ENCODE results near the gene ERG. TPM values are rescaled to one million over a fixed set of nuclear protein-coding genes. Genes with fewer than 3 reads are reported as not detected.

Gene ERG
- total and polyA plus RNA-seq, 4 donors: 3.3 to 6.0 (median 4.1) TPM

DNA sequence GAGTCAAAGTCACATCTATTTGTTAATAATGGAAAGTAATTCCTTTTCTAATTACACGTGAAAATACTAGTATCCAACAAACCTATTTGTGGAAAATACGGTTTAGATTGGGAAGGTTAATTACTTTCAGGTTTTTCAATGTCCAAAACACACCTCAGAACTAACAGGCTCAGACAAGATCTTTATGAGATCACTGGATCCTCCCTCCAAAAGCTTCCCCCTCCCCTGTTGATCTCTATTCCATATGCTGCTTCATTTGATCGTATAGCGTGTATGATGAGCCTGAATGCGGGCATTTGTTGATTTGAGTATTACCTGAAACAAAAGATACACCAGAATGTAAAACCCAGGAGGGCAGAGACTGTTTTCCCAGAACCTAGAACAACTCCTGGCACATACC lies 26.5 kb downstream of the ERG start:
- peaks cover 0 to 16% (median 3%) of the 10 kb centered on the region in 4 donors for H3K27me3 ChIP-seq (ENCODE audit: control insufficient read depth in 4 of 4, insufficient read depth in 4 of 4, low read length in 3 of 4)
- H3K9ac ChIP-seq (ENCODE audit: low read depth in 1 of 2, low read length in 2 of 2): no peak overlapping the region
- DNase-seq (ENCODE audit: low spot score): no peak
- H3K9me3 ChIP-seq (ENCODE audit: control insufficient read depth in 4 of 4, low read length in 3 of 4): no peaks in the 10 kb centered on the region
- H3K4me3 ChIP-seq (ENCODE audit: low read depth in 1 of 3, low read length in 3 of 3): no peak overlapping the region
- no peaks in the 10 kb centered on the region for H3K36me3 ChIP-seq (ENCODE audit: control insufficient read depth in 4 of 4, insufficient read depth in 3 of 4, low read depth in 1 of 4, low read length in 3 of 4)
- TF ChIP-seq JUND (IDR thresholded peaks at IDR 0.05) (no peak), YY1 (IDR thresholded peaks at IDR 0.05) (no peak), HNF4A (conservative IDR thresholded peaks at IDR 0.05) (no peak)
- TF ChIP-seq, protein P1, sequence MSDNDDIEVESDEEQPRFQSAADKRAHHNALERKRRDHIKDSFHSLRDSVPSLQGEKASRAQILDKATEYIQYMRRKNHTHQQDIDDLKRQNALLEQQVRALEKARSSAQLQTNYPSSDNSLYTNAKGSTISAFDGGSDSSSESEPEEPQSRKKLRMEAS (IDR thresholded peaks at IDR 0.05): no peak
- TF ChIP-seq, protein P2, sequence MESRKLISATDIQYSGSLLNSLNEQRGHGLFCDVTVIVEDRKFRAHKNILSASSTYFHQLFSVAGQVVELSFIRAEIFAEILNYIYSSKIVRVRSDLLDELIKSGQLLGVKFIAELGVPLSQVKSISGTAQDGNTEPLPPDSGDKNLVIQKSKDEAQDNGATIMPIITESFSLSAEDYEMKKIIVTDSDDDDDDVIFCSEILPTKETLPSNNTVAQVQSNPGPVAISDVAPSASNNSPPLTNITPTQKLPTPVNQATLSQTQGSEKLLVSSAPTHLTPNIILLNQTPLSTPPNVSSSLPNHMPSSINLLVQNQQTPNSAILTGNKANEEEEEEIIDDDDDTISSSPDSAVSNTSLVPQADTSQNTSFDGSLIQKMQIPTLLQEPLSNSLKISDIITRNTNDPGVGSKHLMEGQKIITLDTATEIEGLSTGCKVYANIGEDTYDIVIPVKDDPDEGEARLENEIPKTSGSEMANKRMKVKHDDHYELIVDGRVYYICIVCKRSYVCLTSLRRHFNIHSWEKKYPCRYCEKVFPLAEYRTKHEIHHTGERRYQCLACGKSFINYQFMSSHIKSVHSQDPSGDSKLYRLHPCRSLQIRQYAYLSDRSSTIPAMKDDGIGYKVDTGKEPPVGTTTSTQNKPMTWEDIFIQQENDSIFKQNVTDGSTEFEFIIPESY (IDR thresholded peaks at IDR 0.05): no peak
- peaks cover 0 to 6% (median 0%) of the 10 kb centered on the region in 4 donors for H3K4me1 ChIP-seq (ENCODE audit: control insufficient read depth in 4 of 4, insufficient read depth in 4 of 4, low read length in 3 of 4)
- WGBS: 86% methylated on average over 5 of the region's 5 CpGs
- H3K27ac ChIP-seq (ENCODE audit: low read depth in 1 of 2, low read length in 2 of 2): no peak overlapping the region

DNA sequence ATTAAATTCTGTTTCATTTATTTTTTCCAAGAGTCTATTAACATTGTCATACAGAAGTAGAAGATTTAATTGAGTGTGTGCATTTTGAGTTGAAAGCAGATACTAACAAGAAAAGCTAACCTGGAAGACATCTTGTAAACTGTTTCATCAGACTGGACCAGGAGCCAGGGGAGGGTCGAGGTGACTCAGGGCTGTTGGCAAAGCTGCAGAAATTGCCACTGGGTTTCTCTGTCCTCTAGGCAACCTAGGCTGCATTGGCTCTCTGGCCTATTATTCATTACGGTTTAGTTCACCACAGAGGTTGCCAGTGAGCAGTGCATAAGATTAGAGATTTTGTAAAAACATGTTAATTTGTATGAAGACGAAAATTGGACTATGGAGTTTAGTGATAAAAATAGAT lies 27.5 kb downstream of the ERG start:
- DNase-seq (ENCODE audit: low spot score): no peak
- Histone ChIP-seq H3K4me3 (ENCODE audit: low read depth in 1 of 3, low read length in 3 of 3) (no peak overlapping the region), H3K9me3 (ENCODE audit: control insufficient read depth in 4 of 4, low read length in 3 of 4) (no peaks in the 10 kb centered on the region)

DNA sequence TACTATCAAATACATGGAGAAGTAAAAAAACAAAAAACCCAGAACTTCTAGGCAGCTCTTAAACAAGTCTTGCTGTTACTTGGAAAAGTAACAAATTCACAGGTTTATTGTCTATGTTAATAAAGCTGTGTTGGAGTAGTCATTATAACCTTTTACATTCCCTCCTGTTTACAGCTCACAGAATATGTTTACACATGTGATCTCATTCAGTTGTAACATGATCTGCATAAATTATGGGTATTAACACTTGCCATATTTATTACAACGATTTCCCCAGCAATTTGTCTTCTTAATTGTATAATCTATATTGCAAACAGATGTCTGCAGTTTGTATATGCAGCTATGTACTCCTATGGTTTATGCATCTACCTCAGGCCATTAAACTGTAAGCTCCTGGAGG lies 28.6 kb downstream of the ERG start:
- Histone ChIP-seq H3K27ac (ENCODE audit: low read depth in 1 of 2, low read length in 2 of 2) (no peak overlapping the region), H3K36me3 (ENCODE audit: control insufficient read depth in 4 of 4, insufficient read depth in 3 of 4, low read depth in 1 of 4, low read length in 3 of 4) (no peaks in the 10 kb centered on the region), H3K9me3 (ENCODE audit: control insufficient read depth in 4 of 4, low read length in 3 of 4) (no peaks in the 10 kb centered on the region), H3K27me3 (ENCODE audit: control insufficient read depth in 4 of 4, insufficient read depth in 4 of 4, low read length in 3 of 4) (peaks cover 0 to 9% (median 2%) of the 10 kb centered on the region in 4 donors), H3K4me3 (ENCODE audit: low read depth in 1 of 3, low read length in 3 of 3) (no peak overlapping the region), H3K9ac (ENCODE audit: low read depth in 1 of 2, low read length in 2 of 2) (no peak overlapping the region), H3K4me1 (ENCODE audit: control insufficient read depth in 4 of 4, insufficient read depth in 4 of 4, low read length in 3 of 4) (peaks cover 0 to 6% (median 0%) of the 10 kb centered on the region in 4 donors)
- DNase-seq (ENCODE audit: low spot score): no peak
- WGBS: 59% methylated on average over 1 of the region's 1 CpG
- TF ChIP-seq NR2F2 (IDR thresholded peaks at IDR 0.05) (no peak), FOXA2 (IDR thresholded peaks at IDR 0.05) (no peak), RAD21 (IDR thresholded peaks at IDR 0.05) (no peak), TAF1 (conservative IDR thresholded peaks at IDR 0.05) (no peak), GABPA (IDR thresholded peaks at IDR 0.05 in 1 of 2, conservative IDR thresholded peaks at IDR 0.05 in 1 of 2) (no peak), RXRA (IDR thresholded peaks at IDR 0.05) (no peak), SP1 (IDR thresholded peaks at IDR 0.05) (no peak), JUND (IDR thresholded peaks at IDR 0.05) (no peak), EGR1 (IDR thresholded peaks at IDR 0.05; ENCODE audit: low read depth in 2 of 2) (no peak), FOXA1 (IDR thresholded peaks at IDR 0.05) (no peak), YY1 (IDR thresholded peaks at IDR 0.05) (no peak), ATF3 (IDR thresholded peaks at IDR 0.05) (no peak), HNF4A (conservative IDR thresholded peaks at IDR 0.05) (no peak), HNF4G (IDR thresholded peaks at IDR 0.05) (no peak)
- TF ChIP-seq, protein P1 (IDR thresholded peaks at IDR 0.05): no peak
- TF ChIP-seq, protein P3, sequence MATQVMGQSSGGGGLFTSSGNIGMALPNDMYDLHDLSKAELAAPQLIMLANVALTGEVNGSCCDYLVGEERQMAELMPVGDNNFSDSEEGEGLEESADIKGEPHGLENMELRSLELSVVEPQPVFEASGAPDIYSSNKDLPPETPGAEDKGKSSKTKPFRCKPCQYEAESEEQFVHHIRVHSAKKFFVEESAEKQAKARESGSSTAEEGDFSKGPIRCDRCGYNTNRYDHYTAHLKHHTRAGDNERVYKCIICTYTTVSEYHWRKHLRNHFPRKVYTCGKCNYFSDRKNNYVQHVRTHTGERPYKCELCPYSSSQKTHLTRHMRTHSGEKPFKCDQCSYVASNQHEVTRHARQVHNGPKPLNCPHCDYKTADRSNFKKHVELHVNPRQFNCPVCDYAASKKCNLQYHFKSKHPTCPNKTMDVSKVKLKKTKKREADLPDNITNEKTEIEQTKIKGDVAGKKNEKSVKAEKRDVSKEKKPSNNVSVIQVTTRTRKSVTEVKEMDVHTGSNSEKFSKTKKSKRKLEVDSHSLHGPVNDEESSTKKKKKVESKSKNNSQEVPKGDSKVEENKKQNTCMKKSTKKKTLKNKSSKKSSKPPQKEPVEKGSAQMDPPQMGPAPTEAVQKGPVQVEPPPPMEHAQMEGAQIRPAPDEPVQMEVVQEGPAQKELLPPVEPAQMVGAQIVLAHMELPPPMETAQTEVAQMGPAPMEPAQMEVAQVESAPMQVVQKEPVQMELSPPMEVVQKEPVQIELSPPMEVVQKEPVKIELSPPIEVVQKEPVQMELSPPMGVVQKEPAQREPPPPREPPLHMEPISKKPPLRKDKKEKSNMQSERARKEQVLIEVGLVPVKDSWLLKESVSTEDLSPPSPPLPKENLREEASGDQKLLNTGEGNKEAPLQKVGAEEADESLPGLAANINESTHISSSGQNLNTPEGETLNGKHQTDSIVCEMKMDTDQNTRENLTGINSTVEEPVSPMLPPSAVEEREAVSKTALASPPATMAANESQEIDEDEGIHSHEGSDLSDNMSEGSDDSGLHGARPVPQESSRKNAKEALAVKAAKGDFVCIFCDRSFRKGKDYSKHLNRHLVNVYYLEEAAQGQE (IDR thresholded peaks at IDR 0.05): no peak
- TF ChIP-seq, protein P2 (IDR thresholded peaks at IDR 0.05): no peak

More for the DNA sequence above, 27.5 kb downstream of the ERG start:
- no peak overlapping the region for H3K9ac ChIP-seq (ENCODE audit: low read depth in 1 of 2, low read length in 2 of 2)
- peaks cover 0 to 10% (median 3%) of the 10 kb centered on the region in 4 donors for H3K27me3 ChIP-seq (ENCODE audit: control insufficient read depth in 4 of 4, insufficient read depth in 4 of 4, low read length in 3 of 4)
- WGBS: 70% methylated on average over 3 of the region's 3 CpGs
- peaks cover 0 to 6% (median 0%) of the 10 kb centered on the region in 4 donors for H3K4me1 ChIP-seq (ENCODE audit: control insufficient read depth in 4 of 4, insufficient read depth in 4 of 4, low read length in 3 of 4)
- H3K36me3 ChIP-seq (ENCODE audit: control insufficient read depth in 4 of 4, insufficient read depth in 3 of 4, low read depth in 1 of 4, low read length in 3 of 4): no peaks in the 10 kb centered on the region
- H3K27ac ChIP-seq (ENCODE audit: low read depth in 1 of 2, low read length in 2 of 2): no peak overlapping the region
- TF ChIP-seq FOXA2 (IDR thresholded peaks at IDR 0.05) (no peak), JUND (IDR thresholded peaks at IDR 0.05) (no peak), SP1 (IDR thresholded peaks at IDR 0.05) (no peak), EGR1 (IDR thresholded peaks at IDR 0.05; ENCODE audit: low read depth in 2 of 2) (no peak), TAF1 (conservative IDR thresholded peaks at IDR 0.05) (no peak), NR2F2 (IDR thresholded peaks at IDR 0.05) (no peak)
